Hematopoietic multipotent progenitor cell treated with erythropoietin and hydrocortisone succinate and interleukin-3 and kit ligand, for 8 days (in vitro differentiated cells): ENCODE results near the gene MXI1.
"Not testable (repeated sequence)": the region's sequence is repeated elsewhere in the genome, so short reads cannot be mapped to it uniquely, and the experiment has no call there.

Source experiments
- DNase-seq: peaks from one replicate; pipeline ENCODE4 v3.0.0-alpha.2; 2015

Gene MXI1

GRCh38 chr10:110242511-110242910, 35.1 kb downstream of the MXI1 start:
- no peak for DNase-seq

- no peak for DNase-seq
Observed at GRCh38 chr10:110244550-110244949, 37.1 kb downstream of the MXI1 start.

GRCh38 chr10:110247833-110248232, 40.4 kb downstream of the MXI1 start:
- not testable (repeated sequence) for DNase-seq

- DNase-seq = not testable (repeated sequence)
Observed at GRCh38 chr10:110249489-110249888, 42.1 kb downstream of the MXI1 start.

DNA sequence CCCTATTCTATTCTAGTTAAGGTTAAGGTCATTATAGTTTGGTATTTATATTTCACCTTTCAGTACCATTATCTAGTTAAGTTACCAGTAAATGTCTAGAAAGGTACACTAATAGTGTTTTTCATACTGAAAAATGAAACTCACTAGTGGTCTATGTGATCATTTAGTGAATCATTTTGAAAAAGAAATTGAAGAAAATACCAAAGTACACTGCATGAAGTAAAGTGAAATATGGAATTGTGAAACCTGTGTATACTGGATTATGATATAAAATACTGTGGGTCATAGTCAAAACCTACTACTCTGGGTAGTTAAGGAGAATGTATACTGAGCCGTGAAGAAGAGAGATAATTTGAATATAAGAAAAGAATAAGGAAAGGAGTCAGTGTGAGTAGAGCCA, 44.0 kb downstream of the MXI1 start:
- DNase-seq = not testable (repeated sequence)

DNA sequence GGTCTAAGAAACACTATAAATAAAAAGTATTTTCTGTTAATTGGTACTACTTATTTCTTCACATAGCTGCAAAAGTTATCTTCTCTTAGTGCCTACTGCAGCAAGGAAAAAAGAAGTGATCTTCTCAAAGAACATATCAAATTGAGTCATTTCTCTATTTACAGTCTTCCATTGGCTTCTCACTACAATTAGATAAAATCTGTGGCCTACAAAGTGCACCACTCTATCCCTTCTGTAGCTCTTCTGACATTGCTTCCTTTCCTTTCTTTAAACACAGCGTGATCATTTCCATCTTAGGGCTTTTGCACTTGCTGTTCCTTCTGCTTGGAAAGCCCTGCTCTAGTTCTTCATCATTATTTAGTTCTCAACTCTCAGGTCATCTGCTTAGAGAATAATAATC, 44.7 kb downstream of the MXI1 start:
- DNase-seq = no peak

GRCh38 chr10:110254467-110254866, 47.1 kb downstream of the MXI1 start:
- no peak for DNase-seq

GRCh38 chr10:110258542-110258941, 51.1 kb downstream of the MXI1 start:
- DNase-seq = peak; percentile 82

DNA sequence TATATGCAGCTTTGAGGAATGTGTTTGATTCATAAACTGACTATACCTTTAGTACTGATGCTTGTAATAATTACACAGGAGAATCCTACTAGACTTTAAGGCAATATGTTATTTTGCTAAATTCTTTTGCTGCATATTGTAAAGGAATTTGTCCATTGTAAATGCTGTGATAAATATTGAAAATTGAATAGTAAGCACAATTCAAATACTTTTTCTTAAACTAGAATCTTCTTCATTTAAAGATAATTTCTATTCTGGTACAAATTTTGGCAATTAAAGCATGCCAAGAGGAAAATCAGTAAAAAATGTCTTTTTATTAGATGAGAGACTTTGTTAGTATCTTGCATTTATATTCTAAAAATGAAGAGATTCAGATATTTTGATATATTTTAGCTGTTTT, 51.9 kb downstream of the MXI1 start:
- DNase-seq = no peak

GRCh38 chr10:110260746-110261477, 53.5 kb downstream of the MXI1 start:
- no peak for DNase-seq

- DNase-seq = no peak
Observed at GRCh38 chr10:110263164-110263563, 55.8 kb downstream of the MXI1 start.

DNA sequence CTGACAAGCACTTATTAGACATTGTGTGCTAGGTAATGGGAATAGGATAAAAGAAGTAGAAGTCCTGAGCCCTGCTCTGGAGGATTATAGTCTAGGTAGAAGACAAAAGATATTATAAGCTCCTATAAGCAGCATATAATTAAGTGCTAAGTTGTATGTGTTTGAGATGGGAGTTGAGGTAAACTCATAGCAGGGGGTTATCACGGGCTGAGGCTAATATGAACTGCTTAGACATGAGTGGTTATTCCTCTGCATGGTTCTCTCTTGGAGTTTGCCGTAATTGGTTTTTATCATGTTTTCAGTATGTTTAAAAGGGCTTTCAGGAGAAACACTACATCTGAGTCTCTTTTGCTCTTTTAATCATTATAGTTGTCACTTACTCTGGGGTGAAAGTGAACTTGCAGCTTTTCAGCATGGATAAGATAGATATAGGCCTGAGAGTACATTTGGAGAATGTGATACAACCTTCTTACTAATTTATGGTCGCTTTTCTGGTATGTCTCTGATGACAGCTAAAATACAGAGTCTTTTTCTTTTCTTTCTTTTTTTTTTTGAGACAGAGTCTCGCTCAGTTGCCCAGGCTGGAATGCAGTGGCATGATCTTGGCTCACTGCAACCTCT, 58.3 kb downstream of the MXI1 start:
- no peak for DNase-seq

DNA sequence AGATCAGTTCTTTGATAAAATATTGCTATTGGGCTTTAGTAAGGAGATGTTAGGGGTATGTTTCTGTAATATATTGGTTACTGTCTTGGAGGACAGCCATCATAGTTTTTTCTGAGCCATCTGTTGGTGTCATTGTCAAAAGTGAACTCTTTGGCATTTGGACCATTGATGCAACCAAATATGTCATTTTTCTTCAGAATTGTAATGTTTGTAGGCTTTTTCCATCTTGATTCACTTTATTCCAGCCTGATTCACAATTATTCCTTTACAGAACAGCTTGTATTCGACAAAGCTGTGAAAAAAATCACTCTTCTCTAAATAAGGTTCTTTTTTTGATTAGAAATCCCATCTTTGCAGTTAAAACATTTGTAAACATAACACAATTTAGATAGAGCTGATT, 59.9 kb downstream of the MXI1 start:
- DNase-seq = no peak

- DNase-seq = peak; percentile 84
Observed at GRCh38 chr10:110268442-110268841, 61.0 kb downstream of the MXI1 start.

GRCh38 chr10:110268971-110269370, 61.6 kb downstream of the MXI1 start:
- peak; percentile 31 for DNase-seq

GRCh38 chr10:110269374-110270318, 62.2 kb downstream of the MXI1 start:
- peak; percentile 19 for DNase-seq

- DNase-seq = not testable (repeated sequence)
Observed at GRCh38 chr10:110272995-110273394, 65.6 kb downstream of the MXI1 start.

GRCh38 chr10:110273474-110273873, 66.1 kb downstream of the MXI1 start:
- peak; percentile 46 for DNase-seq

DNA sequence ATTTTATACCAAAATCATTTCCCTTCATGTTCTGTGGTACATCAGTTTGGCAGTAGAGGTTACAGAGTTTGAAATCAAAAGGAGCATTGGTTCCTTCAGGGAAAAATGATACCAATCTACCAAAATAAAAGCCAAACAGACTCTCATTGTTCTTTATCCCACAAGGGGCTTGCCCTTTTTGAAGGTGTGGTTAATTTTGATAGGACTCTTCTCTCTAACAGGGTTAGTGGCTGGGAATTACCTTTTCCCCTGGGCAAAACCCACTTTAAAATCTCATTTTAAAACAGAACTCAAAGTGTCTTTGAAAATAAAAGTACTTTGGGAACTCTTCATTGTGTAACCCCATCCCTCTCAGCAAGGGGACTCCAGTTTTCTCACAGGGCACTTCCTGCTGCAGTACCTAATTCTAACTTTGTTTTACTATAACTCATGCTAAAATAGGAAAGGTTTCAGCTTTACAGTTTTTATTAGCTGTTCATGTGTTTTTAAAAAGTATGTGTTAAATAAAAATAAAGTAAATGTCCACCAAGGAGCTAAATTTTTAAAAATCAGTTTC, 66.7 kb downstream of the MXI1 start:
- DNase-seq = peak; percentile 27

DNA sequence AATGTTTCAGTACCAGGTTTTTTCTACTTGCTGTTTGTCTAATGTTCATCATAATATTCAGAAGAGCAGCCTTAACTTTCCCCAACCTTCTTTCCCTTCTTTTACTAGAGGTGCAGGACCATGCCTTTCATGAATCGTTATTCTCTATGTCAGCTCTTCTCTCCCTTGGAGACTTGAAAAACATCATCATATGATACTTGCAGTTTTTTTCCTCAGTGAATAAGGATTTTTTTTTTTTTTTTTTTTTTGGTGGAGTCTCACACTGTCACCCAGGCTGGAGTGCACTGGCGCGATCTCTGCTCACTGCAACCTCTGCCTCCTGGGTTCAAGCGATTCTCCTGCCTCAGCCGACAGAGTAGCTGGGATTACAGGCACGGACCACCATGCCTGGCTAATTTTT, 67.2 kb downstream of the MXI1 start:
- no peak for DNase-seq

DNA sequence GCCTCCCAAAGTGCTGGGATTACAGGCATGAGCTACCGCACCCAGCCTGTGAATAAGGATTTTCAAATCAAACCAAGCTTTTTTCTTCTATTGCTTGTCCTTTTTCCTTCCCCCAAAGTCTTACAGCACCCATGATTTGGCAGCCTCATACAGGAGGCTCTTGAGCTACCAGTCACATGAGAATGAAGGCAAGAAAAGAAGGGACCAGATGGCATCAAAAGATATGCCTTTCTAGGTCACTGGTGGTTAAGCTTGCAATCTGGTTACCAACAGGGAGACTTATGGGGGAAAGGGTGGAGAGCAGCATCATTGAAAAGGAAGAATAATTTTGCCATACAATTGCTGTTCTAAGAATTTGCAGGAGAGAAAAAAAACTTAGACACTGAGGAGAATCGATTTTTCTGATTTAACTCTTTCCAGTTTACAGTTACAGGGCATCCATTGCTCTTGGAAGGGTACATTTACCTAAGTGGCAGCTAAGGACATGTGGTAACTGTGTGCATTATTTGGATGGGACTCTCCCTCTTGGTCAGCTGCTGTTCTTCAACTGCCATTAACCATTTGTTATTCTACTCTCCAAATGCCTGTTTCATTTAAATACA, 67.8 kb downstream of the MXI1 start:
- DNase-seq = peak; percentile 89

GRCh38 chr10:110276603-110277002, 69.2 kb downstream of the MXI1 start:
- DNase-seq = no peak

- DNase-seq = no peak
Observed at GRCh38 chr10:110277591-110277990, 70.2 kb downstream of the MXI1 start.
